GM18873 (cell line): Measurements from ENCODE around the gene BTBD16.

Source experiments
- ATAC-seq: cut with Tn5 transposase; IDR thresholded peaks from one replicate; pipeline ENCODE4 v1.9.1; 2021; ENCODE audit warnings: mild to moderate bottlenecking, moderate library complexity, moderate number of reproducible peaks; ENCODE audit not compliant: unreplicated experiment, low FRiP score

The BTBD16 gene

DNA sequence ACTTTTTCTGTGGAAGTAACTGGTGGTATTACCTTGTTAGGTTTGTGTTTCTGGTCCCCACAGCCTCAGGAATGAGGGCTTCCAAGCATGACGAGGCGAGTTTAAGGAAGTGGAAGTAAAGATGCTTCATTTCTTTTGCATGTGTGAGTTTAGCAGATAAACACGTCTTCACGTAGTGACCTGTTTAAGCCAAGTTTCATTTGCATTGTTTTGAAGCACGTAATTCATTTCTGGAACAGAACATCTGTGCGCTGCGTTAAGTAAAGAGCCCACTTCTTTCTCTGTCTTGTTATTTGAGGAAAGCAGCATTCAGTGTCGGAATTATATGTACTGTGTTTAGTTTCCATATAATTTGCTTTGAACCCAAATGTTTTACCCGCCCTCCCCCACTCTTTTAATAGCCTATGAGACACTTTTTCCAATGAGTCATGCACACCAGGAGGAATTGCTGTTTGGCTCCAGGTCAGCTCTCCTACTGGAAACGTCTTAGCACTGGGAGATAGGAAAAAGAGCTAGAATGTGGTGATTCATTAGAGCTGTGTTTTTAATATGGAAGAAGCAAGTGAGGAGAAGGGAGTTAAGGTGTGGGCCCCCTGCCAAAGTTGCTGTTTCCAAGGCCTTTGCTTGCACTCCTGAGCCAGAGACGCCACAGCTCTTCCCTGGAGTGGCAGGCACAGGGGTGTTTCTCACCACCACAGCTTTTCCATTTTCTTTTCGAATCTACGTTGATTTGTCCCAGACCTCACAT lies 36.7 kb downstream of the BTBD16 start:
- peak; percentile 56 for ATAC-seq

- no peak for ATAC-seq
Observed at GRCh38 chr10:122308417-122309141, 37.5 kb downstream of the BTBD16 start.

GRCh38 chr10:122310311-122311050 lies 39.4 kb downstream of the BTBD16 start:
- ATAC-seq: no peak

- no peak for ATAC-seq
Observed at GRCh38 chr10:122311051-122311410, 39.9 kb downstream of the BTBD16 start.

DNA sequence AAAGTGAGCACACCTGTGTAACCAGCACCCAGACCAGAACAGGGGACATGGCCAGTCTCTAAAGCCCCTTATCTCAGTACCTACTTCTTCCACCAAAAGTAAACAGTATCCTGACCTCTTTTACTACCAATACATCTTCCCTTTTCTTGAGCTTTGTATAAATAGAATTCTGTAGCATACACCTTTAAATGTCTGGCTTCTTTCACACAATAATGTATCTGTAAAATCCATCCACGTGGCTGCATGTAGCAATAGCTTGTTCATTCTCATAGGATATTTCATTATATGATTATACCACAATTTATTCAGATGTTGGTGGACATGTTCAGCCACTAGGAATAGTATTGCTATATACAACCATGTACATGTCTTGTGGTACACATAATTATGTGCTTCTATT lies 40.6 kb downstream of the BTBD16 start:
- ATAC-seq: no peak

DNA sequence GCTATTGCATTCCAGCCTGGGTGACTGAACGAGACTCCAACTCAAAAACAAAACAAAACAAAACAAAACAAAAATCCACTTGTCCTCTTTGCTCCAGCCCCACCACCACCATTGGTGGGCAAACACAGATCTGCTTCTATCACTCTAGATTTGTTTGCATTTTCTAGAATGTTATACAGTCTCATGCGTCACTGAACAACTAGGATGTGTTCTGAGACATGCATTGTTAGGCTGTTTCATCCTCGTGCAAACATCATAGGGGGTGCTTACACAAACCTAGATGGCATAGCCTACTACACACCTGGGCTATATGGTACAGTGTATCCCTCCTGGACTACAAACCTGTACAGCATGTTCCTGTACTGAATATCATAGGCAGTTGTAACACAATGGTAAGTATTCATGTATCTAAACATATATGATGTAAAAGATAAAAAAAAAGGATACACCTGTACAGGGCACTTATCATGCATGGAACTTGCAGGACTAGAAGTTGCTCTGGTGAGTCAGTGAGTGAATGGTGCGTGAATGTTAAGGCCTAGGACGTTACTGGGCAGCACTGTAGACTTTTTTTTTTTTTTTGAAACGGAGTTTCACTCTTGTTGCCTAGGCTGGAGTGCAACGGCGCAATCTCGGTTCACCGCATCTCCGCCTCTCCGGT lies 45.3 kb downstream of the BTBD16 start:
- ATAC-seq: no peak

- no peak for ATAC-seq
Observed at GRCh38 chr10:122321960-122322359, 50.9 kb downstream of the BTBD16 start.

GRCh38 chr10:122323189-122323588 lies 52.1 kb downstream of the BTBD16 start:
- no peak for ATAC-seq

GRCh38 chr10:122323941-122324675 lies 53.0 kb downstream of the BTBD16 start:
- no peak for ATAC-seq

- no peak for ATAC-seq
Observed at GRCh38 chr10:122325235-122325634, 54.1 kb downstream of the BTBD16 start.

GRCh38 chr10:122326385-122326784 lies 55.3 kb downstream of the BTBD16 start:
- no peak for ATAC-seq

GRCh38 chr10:122326806-122327205 lies 55.7 kb downstream of the BTBD16 start:
- no peak for ATAC-seq

DNA sequence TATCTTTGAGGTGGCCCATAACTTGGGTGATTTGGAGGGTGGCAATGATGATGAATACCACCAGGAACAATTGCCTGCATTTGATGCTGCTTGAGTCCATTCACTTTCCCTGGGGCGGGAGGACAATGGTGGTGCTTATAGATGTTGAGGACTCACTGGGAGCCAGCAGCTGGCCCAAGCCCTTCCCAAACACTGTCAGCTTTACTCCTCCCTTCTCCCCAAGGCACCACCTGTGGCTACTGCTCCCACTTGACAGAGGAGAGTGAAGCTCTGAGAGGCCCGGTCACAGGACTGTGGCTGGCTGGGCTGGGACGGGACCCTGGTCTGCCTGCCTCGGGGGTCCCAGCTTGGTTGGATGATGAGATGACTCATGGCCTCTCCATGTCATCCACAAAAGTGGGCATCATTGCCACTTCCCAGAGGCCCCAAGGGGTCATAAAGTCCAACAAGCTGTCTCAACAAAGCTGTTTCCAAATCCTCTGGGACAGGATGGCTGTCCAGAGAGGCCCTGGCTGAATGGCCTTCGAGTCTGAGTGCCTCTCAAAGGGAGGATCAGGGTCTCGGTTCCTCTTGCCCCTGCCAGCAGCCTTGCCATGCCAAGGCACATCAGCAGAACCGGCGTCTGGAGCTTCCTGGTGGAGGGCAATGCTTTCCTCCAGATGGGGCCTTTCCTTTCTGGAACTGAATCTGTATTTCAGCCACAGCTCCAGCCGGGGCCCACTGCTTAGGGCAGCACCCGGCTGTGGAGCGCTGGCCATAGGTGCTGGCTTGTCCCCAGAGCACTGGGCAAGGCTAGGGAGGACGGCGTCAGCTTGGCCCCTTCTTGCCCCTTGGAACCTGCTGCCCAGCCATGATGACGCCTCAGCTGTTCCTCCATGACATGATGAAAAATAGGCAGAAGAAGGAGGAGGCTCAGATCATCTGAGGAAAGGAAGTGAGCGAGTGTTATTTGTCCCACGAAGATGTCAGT lies 56.4 kb downstream of the BTBD16 start:
- ATAC-seq: no peak

GRCh38 chr10:122328676-122329075 lies 57.6 kb downstream of the BTBD16 start:
- ATAC-seq: no peak

- ATAC-seq: no peak
Observed at GRCh38 chr10:122329416-122329815, 58.3 kb downstream of the BTBD16 start.

DNA sequence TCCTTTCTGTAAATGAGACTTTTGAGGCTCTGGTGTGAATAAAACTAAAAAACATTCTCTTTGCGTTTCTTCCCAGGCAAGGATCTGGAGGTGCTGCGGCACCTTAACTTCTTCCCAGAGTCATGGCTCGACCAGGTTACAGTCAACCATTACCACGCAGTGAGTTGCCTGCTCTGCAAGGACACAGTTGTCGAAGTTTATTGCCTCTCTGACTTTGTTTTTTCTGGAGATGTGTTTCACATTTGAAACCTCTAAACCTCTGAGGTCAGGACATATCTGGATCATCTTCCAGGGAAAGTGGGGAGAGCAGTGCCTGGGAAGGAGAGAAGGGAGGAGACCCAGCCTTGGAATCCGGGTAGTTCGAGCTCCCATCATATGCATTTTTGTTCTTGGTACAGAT lies 60.0 kb downstream of the BTBD16 start:
- ATAC-seq: no peak

GRCh38 chr10:122331615-122332446 lies 60.7 kb downstream of the BTBD16 start:
- ATAC-seq: no peak

DNA sequence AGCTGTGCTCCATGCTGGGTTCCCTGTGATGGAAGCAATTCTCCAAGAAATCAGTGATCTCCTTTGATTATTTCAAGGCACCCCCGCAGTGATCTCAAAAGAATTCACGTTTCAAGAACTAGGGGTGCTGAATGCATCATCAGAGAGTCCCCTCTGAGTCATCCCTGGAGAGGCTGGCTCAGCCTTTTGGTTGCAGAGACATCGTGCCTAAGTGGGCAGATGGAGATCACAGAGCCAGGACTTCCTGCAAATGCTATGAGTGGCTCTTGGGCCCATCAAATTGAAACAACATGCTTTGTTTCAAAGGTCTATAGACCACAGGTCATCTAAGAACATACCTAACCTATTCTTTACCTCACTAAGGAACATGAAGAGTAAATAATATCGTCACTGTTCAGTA lies 61.9 kb downstream of the BTBD16 start:
- no peak for ATAC-seq
